IPS-20b (cell line): ENCODE measurements around the gene RAP1A.
"Not testable (repeated sequence)": the region's sequence is repeated elsewhere in the genome, so short reads cannot be mapped to it uniquely, and the experiment has no call there.

Source experiments
- H3K27ac ChIP-seq: one replicate; pipeline ENCODE4 v1.5.1; 2013; ENCODE audit warnings: low read length
- H3K27me3 ChIP-seq: 2 replicates; pipeline ENCODE4 v1.6.1; 2013; ENCODE audit warnings: mild to moderate bottlenecking, low read length, inconsistent platforms; ENCODE audit not compliant: insufficient read depth
- H3K36me3 ChIP-seq: 2 replicates; pipeline ENCODE4 v1.6.1; 2013; ENCODE audit warnings: low read depth, mild to moderate bottlenecking, inconsistent platforms, low read length, moderate library complexity; ENCODE audit not compliant: insufficient read depth
- H3K4me1 ChIP-seq: 2 replicates; pipeline ENCODE4 v1.6.1; 2013; ENCODE audit warnings: mild to moderate bottlenecking, control low read depth, inconsistent platforms, low read length, moderate library complexity; ENCODE audit not compliant: insufficient read depth
- H3K4me3 ChIP-seq: 2 replicates; pipeline ENCODE4 v1.5.1; 2013; ENCODE audit warnings: mild to moderate bottlenecking, low read length, inconsistent platforms
- H3K9ac ChIP-seq: 2 replicates; pipeline ENCODE4 v1.6.1; 2013; ENCODE audit warnings: low read depth, mild to moderate bottlenecking, inconsistent platforms, low read length, moderate library complexity
- H3K9me3 ChIP-seq: 2 replicates; pipeline ENCODE4 v1.6.1; 2013; ENCODE audit warnings: mild to moderate bottlenecking, low read depth, low read length, inconsistent platforms; ENCODE audit not compliant: insufficient read depth

The RAP1A gene

GRCh38 chr1:111677604-111678003, 58.0 kb downstream of the RAP1A start:
- H3K4me1 ChIP-seq, result peaks cover 4% of the 10 kb centered on the region; the same call in 1 of the 2 replicates
- H3K27ac ChIP-seq, result no peak overlapping the region
- H3K27me3 ChIP-seq, result no peaks in the 10 kb centered on the region
- H3K9ac ChIP-seq, result no peak overlapping the region
- no peak overlapping the region for H3K4me3 ChIP-seq
- no peaks in the 10 kb centered on the region; the same call in 1 of the 2 replicates for H3K36me3 ChIP-seq
- no peaks in the 10 kb centered on the region; the same call in none of the 2 replicates for H3K9me3 ChIP-seq

- Histone ChIP-seq H3K4me3 (no peak overlapping the region), H3K27ac (no peak overlapping the region), H3K9ac (no peak overlapping the region), H3K4me1 (no peaks in the 10 kb centered on the region), H3K36me3 (no peaks in the 10 kb centered on the region; the same call in 1 of the 2 replicates), H3K27me3 (no peaks in the 10 kb centered on the region), H3K9me3 (no peaks in the 10 kb centered on the region; the same call in none of the 2 replicates)
Measured at GRCh38 chr1:111679541-111679940, 60.0 kb downstream of the RAP1A start.

- H3K4me1 ChIP-seq, H3K4me3 ChIP-seq, H3K9me3 ChIP-seq, H3K9ac ChIP-seq, H3K27ac ChIP-seq, H3K36me3 ChIP-seq, H3K27me3 ChIP-seq: not testable (repeated sequence)
Measured at GRCh38 chr1:111680212-111680800, 60.7 kb downstream of the RAP1A start.

- not testable (repeated sequence) for H3K9ac ChIP-seq, H3K9me3 ChIP-seq, H3K36me3 ChIP-seq, H3K4me3 ChIP-seq, H3K27ac ChIP-seq, H3K4me1 ChIP-seq, H3K27me3 ChIP-seq
Measured at GRCh38 chr1:111685293-111686153, 65.9 kb downstream of the RAP1A start.

GRCh38 chr1:111690306-111690617, 70.7 kb downstream of the RAP1A start:
- Histone ChIP-seq H3K4me1 (no peaks in the 10 kb centered on the region), H3K27me3 (no peaks in the 10 kb centered on the region), H3K4me3 (no peak overlapping the region), H3K9me3 (no peaks in the 10 kb centered on the region), H3K9ac (no peak overlapping the region), H3K27ac (no peak overlapping the region), H3K36me3 (peaks cover 17% of the 10 kb centered on the region)

GRCh38 chr1:111691886-111692285, 72.3 kb downstream of the RAP1A start:
- Histone ChIP-seq H3K9me3 (no peaks in the 10 kb centered on the region), H3K4me1 (no peaks in the 10 kb centered on the region), H3K27ac (no peak overlapping the region), H3K36me3 (peaks cover 29% of the 10 kb centered on the region), H3K9ac (no peak overlapping the region), H3K4me3 (no peak overlapping the region), H3K27me3 (no peaks in the 10 kb centered on the region)

GRCh38 chr1:111695801-111696200, 76.2 kb downstream of the RAP1A start:
- no peak overlapping the region for H3K4me3 ChIP-seq
- H3K27me3 ChIP-seq, result no peaks in the 10 kb centered on the region
- no peak overlapping the region for H3K27ac ChIP-seq
- H3K36me3 ChIP-seq, result peaks cover 67% of the 10 kb centered on the region
- H3K9ac ChIP-seq, result no peak overlapping the region
- no peaks in the 10 kb centered on the region for H3K9me3 ChIP-seq
- H3K4me1 ChIP-seq, result no peaks in the 10 kb centered on the region

- peaks cover 72% of the 10 kb centered on the region for H3K36me3 ChIP-seq
- no peaks in the 10 kb centered on the region for H3K4me1 ChIP-seq
- no peaks in the 10 kb centered on the region for H3K27me3 ChIP-seq
- H3K27ac ChIP-seq, result no peak overlapping the region
- no peak overlapping the region for H3K9ac ChIP-seq
- H3K9me3 ChIP-seq, result no peaks in the 10 kb centered on the region
- no peak overlapping the region for H3K4me3 ChIP-seq
Measured at GRCh38 chr1:111696330-111696729, 76.7 kb downstream of the RAP1A start.

GRCh38 chr1:111699268-111699667, 79.7 kb downstream of the RAP1A start:
- Histone ChIP-seq H3K4me3 (no peak overlapping the region), H3K27ac (no peak overlapping the region), H3K27me3 (no peaks in the 10 kb centered on the region), H3K4me1 (no peaks in the 10 kb centered on the region), H3K36me3 (peaks cover 88% of the 10 kb centered on the region), H3K9ac (no peak overlapping the region), H3K9me3 (no peaks in the 10 kb centered on the region)

GRCh38 chr1:111702504-111703050, 83.0 kb downstream of the RAP1A start:
- Histone ChIP-seq H3K27ac (no peak overlapping the region), H3K9ac (no peak overlapping the region), H3K4me1 (no peaks in the 10 kb centered on the region), H3K9me3 (no peaks in the 10 kb centered on the region), H3K36me3 (peaks cover 87% of the 10 kb centered on the region), H3K4me3 (no peak overlapping the region), H3K27me3 (no peaks in the 10 kb centered on the region)

GRCh38 chr1:111704240-111704639, 84.7 kb downstream of the RAP1A start:
- Histone ChIP-seq H3K27me3 (no peaks in the 10 kb centered on the region), H3K9ac (no peak overlapping the region), H3K36me3 (peaks cover 84% of the 10 kb centered on the region), H3K4me3 (no peak overlapping the region), H3K4me1 (no peaks in the 10 kb centered on the region), H3K9me3 (no peaks in the 10 kb centered on the region), H3K27ac (no peak overlapping the region)

GRCh38 chr1:111704776-111705175, 85.2 kb downstream of the RAP1A start:
- H3K9ac ChIP-seq, result no peak overlapping the region
- H3K9me3 ChIP-seq, result no peaks in the 10 kb centered on the region
- H3K4me1 ChIP-seq, result no peaks in the 10 kb centered on the region
- no peak overlapping the region for H3K4me3 ChIP-seq
- H3K27ac ChIP-seq, result no peak overlapping the region
- peaks cover 83% of the 10 kb centered on the region for H3K36me3 ChIP-seq
- H3K27me3 ChIP-seq, result no peaks in the 10 kb centered on the region
